Measurements from ENCODE around the gene FCN2.

The FCN2 gene

GRCh38 chr9:134930398-134930797 lies 49.8 kb downstream of the FCN2 start:
- no peak for DNase-seq (ENCODE audit: low read depth in 2 of 2)

DNA sequence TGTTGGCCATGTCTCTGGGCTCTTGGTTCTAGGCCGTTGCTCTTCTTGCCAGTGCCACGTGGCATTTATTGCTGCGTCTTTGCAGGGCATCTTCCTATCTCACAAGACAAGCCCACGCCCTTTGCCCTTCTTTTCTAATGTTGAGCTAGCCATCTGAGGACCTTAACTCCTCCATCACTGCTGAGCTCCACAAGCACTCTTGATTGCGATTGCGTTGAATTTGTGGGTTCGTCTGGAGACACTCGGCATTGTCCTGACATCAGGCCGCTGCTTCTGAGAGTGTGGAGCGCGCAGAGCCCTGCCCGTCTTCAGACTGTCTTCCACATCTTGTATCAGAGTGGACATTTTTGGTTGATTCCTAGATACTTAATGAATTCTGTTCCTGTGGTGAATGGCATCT lies 51.6 kb downstream of the FCN2 start:
- DNase-seq (ENCODE audit: low read depth in 2 of 2) = no peak

- no peak for DNase-seq (ENCODE audit: low read depth in 2 of 2)
These were observed 52.0 kb downstream of the FCN2 start for GRCh38 chr9:134932606-134933005.

DNA sequence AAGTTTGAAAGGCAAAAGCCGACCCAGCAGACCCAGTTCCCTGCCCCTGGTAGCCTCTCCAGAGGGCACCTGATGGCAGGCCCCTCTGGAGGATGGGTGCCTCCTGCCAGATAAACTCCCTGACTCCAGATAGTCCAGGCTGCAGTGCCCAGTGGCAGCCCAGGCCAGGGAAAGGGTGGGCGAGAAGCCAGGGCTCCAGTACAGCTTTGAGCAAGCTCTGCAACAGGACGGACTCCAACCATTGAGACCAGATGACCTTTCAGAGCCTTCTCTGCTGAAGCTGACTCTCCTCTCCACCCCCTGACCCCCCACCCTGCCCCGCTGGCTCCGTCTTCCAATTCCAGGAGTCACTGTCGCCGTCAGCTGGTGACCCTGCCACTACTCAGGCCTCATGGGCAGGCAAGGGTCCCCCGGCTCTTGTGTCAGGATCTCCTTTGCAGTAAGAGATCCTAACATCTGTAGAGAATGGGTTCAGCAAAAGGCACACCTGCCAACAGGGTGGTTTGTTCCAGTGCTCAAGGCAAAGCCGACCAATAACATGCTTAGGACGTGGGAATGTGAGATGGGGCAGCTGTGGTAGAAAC lies 52.6 kb downstream of the FCN2 start:
- DNase-seq (ENCODE audit: low read depth in 2 of 2) = no peak

GRCh38 chr9:134935056-134935640 lies 54.5 kb downstream of the FCN2 start:
- no peak for DNase-seq (ENCODE audit: low read depth in 2 of 2)

DNA sequence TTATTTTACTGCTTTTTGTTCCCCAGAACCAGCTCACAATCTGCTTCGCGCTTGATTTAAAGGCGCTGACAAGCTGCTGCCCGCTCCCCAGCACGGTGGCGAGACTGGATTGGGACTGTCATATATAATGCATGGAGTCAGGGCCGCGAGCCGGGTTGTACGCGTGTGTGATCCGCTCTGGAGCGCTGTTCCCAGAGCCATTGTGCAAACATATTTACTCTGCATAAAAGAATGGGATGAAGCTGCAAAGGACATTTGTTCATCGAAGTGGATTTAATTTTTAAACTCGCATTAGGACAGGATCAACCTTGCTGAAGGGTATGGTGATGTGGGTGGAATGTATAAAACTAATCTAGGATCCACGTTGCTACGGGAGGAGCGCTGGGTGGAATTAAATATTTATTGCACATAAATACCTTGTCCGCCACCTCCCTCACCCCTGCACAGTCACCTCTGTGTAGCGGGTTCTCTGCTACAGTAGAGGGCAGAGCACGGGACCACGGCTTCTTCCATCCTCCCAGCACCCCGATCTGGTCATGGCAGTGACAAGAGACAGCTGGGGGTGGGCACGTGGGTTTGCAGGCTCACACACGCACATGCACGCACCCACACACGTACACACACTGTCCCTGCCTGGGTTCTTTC lies 55.2 kb downstream of the FCN2 start:
- no peak for DNase-seq (ENCODE audit: low read depth in 2 of 2)

DNA sequence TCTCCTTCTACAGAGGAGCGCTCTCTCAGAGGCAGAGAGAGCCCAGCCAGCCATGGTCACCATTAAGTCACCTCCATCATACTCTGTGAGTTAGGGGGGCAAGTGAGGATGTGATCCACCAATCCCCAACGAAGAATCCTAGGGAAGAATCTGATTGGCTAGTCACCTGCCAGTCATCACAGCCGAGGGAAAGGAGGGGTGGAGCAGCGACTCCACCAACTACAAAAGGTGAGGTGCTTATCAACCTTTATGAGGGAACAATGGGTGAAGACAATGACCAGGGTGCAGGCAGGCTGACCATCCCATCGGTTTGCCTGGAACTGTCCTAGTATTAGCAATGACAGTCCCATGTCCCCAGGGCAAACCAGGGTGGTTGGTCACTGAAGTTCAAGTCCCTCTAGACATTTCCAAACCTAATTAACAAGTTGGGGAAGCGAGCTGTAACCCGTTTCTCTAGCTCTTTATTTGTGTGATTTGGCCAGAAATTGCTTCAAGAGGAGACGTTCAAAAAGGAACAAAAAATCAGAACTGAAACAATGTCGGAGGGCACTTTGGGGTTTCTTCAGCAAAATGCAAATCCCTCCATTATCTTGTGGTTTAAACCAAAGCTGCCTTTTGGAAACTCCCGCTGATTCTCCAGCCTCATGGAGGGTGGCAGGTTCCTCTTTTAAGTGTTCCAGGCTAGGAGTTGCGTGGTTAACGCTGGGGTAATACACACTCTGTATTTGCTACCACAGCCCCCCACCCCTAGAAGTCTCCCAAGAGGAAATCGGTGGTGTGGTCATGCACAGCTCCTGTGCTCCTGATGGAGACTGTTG lies 55.9 kb downstream of the FCN2 start:
- no peak for DNase-seq (ENCODE audit: low read depth in 2 of 2)
